HCT116 (cell line): ENCODE results near the gene CHST12. TPM values are rescaled to one million over a fixed set of nuclear protein-coding genes. Genes with fewer than 3 reads are reported as not detected.

ENCODE experiments used
- ATAC-seq: fragments of 200-7000 bp; cut with Tn5 transposase; 2 replicates; pipeline ENCODE4 v1.9.1; 2020; ENCODE audit warnings: mild to moderate bottlenecking, moderate library complexity
- Bru-seq: library from RNA; stranded (reverse); fragments of 400-500 nt; gene quantifications from one replicate; lab custom pipeline; 2021; lab: Mats Ljungman, UMichigan
- BruChase-seq, 2 experiments: library from RNA; stranded (reverse); fragments of 400-500 nt; gene quantifications; one replicate each; lab custom pipeline; 2021; lab: Mats Ljungman, UMichigan
- BruUV-seq: library from RNA; stranded (reverse); fragments of 400-500 nt; replicated peaks from 2 replicates; lab custom pipeline; 2021; lab: Mats Ljungman, UMichigan
- CTCF ChIA-PET: fragments of 300-600 bp; sonication (Branson Sonifier 250); formaldehyde crosslinking; loops from one replicate; lab custom pipeline; 2021; ENCODE audit warnings: antibody characterized with exemption; lab: Charles Lee
- POLR2A ChIA-PET: fragments of 300-600, 350-600 bp; sonication (Branson Sonifier 250); formaldehyde crosslinking; loops from one replicate; lab custom pipeline; 2021; ENCODE audit warnings: antibody characterized with exemption; lab: Charles Lee
- RAD21 ChIA-PET, 2 experiments: fragments of 300-600 bp; sonication (Branson Sonifier 250); formaldehyde crosslinking; loops; one replicate each; lab custom pipeline; 2023; ENCODE audit warnings: low total read pairs in 2 of 2; ENCODE audit not compliant: uncharacterized antibody in 2 of 2, unreplicated experiment in 2 of 2, low non-redundant PET in 1 of 2; lab: Charles Lee
- DNase-seq: peaks from one replicate; pipeline ENCODE4 v3.0.0-alpha.2; 2010; ENCODE audit warnings: low read depth, low spot score
- H2AFZ ChIP-seq: fragments of 200-600 bp; shearing (Covaris generic), sonication (generic); 2 replicates; pipeline ENCODE4 v1.6.1; 2017; ENCODE audit warnings: low read depth, mixed run types, mixed read lengths, antibody characterized with exemption, low read length; ENCODE audit not compliant: poor library complexity, severe bottlenecking
- H3K27ac ChIP-seq: 2 replicates; pipeline ENCODE4 v1.5.1; 2012; ENCODE audit warnings: low read depth, low read length
- H3K27me3 ChIP-seq: fragments of 200-600 bp; sonication (generic); 2 replicates; pipeline ENCODE4 v1.6.1; 2016; ENCODE audit warnings: mixed run types, low read length, mixed read lengths; ENCODE audit not compliant: insufficient read depth
- H3K36me3 ChIP-seq, 2 experiments: fragments of 200-500 bp in 1 of 2; fragments of 200-600 bp in 1 of 2; sonication (Bioruptor generic) in 1 of 2; sonication (generic) in 1 of 2; 2 replicates each; pipeline versions ENCODE4 v1.5.1 to v1.6.1; 2014 to 2016; ENCODE audit warnings: low read length in 2 of 2, inconsistent platforms in 1 of 2, mixed read lengths in 1 of 2, mixed run types in 1 of 2; ENCODE audit not compliant: insufficient read depth in 2 of 2, control insufficient read depth in 1 of 2
- H3K4me1 ChIP-seq, 2 experiments: fragments of 200-600 bp in 1 of 2; sonication (generic) in 1 of 2; 2 replicates each; pipeline versions ENCODE4 v1.5.1 to v1.6.1; 2012 to 2017; ENCODE audit warnings: low read length in 2 of 2, inconsistent platforms in 1 of 2, mild to moderate bottlenecking in 1 of 2, mixed read lengths in 1 of 2, mixed run types in 1 of 2, moderate library complexity in 1 of 2; ENCODE audit not compliant: insufficient read depth in 2 of 2, control insufficient read depth in 1 of 2
- H3K4me2 ChIP-seq: fragments of 200-600 bp; sonication (generic); 2 replicates; pipeline ENCODE4 v1.6.1; 2017; ENCODE audit warnings: mixed run types, low read length, mixed read lengths
- H3K4me3 ChIP-seq, 2 experiments: fragments of 200-600 bp in 1 of 2; sonication (generic) in 1 of 2; replicated peaks in 1 of 2; 2 replicates each; pipeline ENCODE4 v1.5.1; 2011 to 2016; ENCODE audit warnings: low read length in 2 of 2, control low read depth in 1 of 2, low read depth in 1 of 2, mild to moderate bottlenecking in 1 of 2, mixed read lengths in 1 of 2, mixed run types in 1 of 2
- H3K79me2 ChIP-seq: fragments of 200-600 bp; sonication (generic); 2 replicates; pipeline ENCODE4 v1.6.1; 2017; ENCODE audit warnings: mild to moderate bottlenecking, mixed run types, low read length, moderate library complexity, mixed read lengths; ENCODE audit not compliant: insufficient read depth
- H3K9ac ChIP-seq: fragments of 200-600 bp; sonication (generic); 2 replicates; pipeline ENCODE4 v1.6.1; 2016; ENCODE audit warnings: low read length, mixed read lengths
- H3K9me2 ChIP-seq: fragments of 200-600 bp; sonication (generic), shearing (Covaris generic); 2 replicates; pipeline ENCODE4 v1.6.1; 2017; ENCODE audit warnings: mixed run types, mild to moderate bottlenecking, moderate library complexity; ENCODE audit not compliant: insufficient read depth
- H3K9me3 ChIP-seq, 2 experiments: fragments of 200-500 bp in 1 of 2; fragments of 200-600 bp in 1 of 2; sonication (Bioruptor generic) in 1 of 2; sonication (generic) in 1 of 2; 2 replicates each; pipeline ENCODE4 v1.6.1; 2014 to 2017; ENCODE audit warnings: low read length in 2 of 2, mixed read lengths in 2 of 2, inconsistent platforms in 1 of 2, low read depth in 1 of 2, mild to moderate bottlenecking in 1 of 2, mixed run types in 1 of 2, moderate library complexity in 1 of 2; ENCODE audit not compliant: control insufficient read depth in 1 of 2, insufficient read depth in 1 of 2
- H4K20me1 ChIP-seq: fragments of 200-600 bp; sonication (generic), shearing (Covaris generic); 2 replicates; pipeline ENCODE4 v1.6.1; 2017; ENCODE audit warnings: mixed run types, mild to moderate bottlenecking, moderate library complexity; ENCODE audit not compliant: insufficient read depth
- CBX3 ChIP-seq: IDR thresholded peaks from 2 replicates; pipeline ENCODE4 v1.6.1; 2012; ENCODE audit warnings: low read depth
- EGR1 ChIP-seq: IDR thresholded peaks from 2 replicates; pipeline ENCODE4 v1.6.1; 2012; ENCODE audit warnings: low read depth
- JUND ChIP-seq: IDR thresholded peaks from 2 replicates; pipeline ENCODE4 v1.6.1; 2012
- POLR2AphosphoS5 ChIP-seq: IDR thresholded peaks from 2 replicates; pipeline ENCODE4 v1.6.1; 2011; ENCODE audit warnings: mild to moderate bottlenecking, low read depth, low read length, moderate library complexity
- SIN3A ChIP-seq: IDR thresholded peaks from 2 replicates; pipeline ENCODE4 v1.6.1; 2012; ENCODE audit warnings: low read depth
- SP1 ChIP-seq: IDR thresholded peaks from 2 replicates; pipeline ENCODE4 v1.6.1; 2012; ENCODE audit warnings: low read depth
- TCF7L2 ChIP-seq: IDR thresholded peaks from 2 replicates; pipeline ENCODE4 v1.7.0; 2011; ENCODE audit warnings: borderline replicate concordance, inconsistent platforms; ENCODE audit not compliant: insufficient read depth, insufficient read length; ENCODE audit errors: extremely low read depth
- intact Hi-C: fragments of 100-400 bp; cut with micrococcal nuclease; formaldehyde crosslinking; loops from 2 replicates; pipeline ENCODE4 v1.10.0; 2022
- long read RNA-seq: library from polyadenylated mRNA; unstranded; transcript quantifications from one replicate; pipeline ENCODE4 v2.0.0, GENCODE V29; 2021; ENCODE audit not compliant: unreplicated experiment
- polyA plus RNA-seq: library from polyadenylated mRNA; unstranded; fragments of >200 nt; gene quantifications from 2 replicates; pipeline ENCODE4 v1.2.1, GENCODE V29; 2012; ENCODE audit warnings: missing spikeins
- total RNA-seq: library from RNA; stranded (reverse); gene quantifications from one replicate; pipeline ENCODE4 v1.2.1, GENCODE V29; 2021; ENCODE audit not compliant: unreplicated experiment
- TF ChIP-seq, protein P1 (sequence below): IDR thresholded peaks from 2 replicates; pipeline ENCODE4 v1.6.1; 2011; ENCODE audit warnings: mild to moderate bottlenecking, low read length, moderate library complexity; ENCODE audit not compliant: insufficient replicate concordance; ENCODE audit errors: extremely low read depth
- TF ChIP-seq, protein P2 (sequence below): IDR thresholded peaks from 2 replicates; pipeline ENCODE4 v1.6.1; 2012

CHST12 gene
- total RNA-seq: 14.2 TPM
- 9.5 and 9.9 TPM in 2 replicates for polyA plus RNA-seq
- percentile 52 among the genes with signal in this experiment for Bru-seq, nascent RNA
- percentile 50 among the genes with signal in this experiment for BruChase-seq, experiment 1, labeled RNA remaining after a 6-hour chase
- percentile 55 among the genes with signal in this experiment for BruChase-seq, experiment 2, labeled RNA remaining after a 2-hour chase
- long read RNA-seq, full-length matches to known transcripts: 26 of 47 reads
- long read RNA-seq, partial matches to known transcripts: 8 of 47 reads
- long read RNA-seq, other reads (novel, unspliced or antisense): 13 of 47 reads

DNA sequence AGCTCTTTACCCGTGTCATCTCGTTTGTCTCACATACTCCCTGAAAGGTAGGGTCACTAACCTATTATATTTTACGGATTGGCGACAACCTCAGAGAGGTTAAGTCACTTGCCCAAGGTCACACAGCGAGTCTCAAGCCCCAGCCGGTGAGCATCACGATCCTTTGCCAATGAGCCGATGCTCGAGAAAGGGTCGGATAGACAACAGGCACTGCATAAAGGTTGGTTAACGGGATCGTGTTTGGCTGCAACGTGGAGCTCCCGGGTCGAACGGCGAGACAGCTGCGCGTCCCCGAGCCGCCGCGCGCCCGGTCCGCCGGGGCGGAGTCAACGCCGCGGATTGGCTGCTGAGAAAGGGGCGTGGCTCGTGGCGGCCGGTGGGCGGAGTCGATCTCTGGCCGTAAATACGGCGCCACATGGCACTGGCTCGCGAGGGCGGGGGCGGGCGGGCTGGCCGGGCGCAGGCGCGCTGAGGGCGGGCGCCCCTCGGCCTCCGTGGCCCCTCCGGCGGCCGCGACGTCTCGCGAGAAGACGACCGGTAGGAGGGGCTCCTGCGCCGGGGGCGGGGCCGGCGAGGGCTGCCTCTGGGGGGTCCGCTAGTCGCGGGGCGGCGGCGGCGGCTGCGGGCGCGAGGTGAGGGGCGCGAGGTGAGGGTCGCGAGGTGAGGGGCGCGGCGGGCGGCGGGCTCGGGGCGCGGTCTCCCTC lies at the start of gene CHST12:
CHST12 (plus strand) TSS at position 598 of the 704 bp plus-strand sequence. CDS start 29,029 bp downstream, outside the sequence.
- TF ChIP-seq, protein P1, sequence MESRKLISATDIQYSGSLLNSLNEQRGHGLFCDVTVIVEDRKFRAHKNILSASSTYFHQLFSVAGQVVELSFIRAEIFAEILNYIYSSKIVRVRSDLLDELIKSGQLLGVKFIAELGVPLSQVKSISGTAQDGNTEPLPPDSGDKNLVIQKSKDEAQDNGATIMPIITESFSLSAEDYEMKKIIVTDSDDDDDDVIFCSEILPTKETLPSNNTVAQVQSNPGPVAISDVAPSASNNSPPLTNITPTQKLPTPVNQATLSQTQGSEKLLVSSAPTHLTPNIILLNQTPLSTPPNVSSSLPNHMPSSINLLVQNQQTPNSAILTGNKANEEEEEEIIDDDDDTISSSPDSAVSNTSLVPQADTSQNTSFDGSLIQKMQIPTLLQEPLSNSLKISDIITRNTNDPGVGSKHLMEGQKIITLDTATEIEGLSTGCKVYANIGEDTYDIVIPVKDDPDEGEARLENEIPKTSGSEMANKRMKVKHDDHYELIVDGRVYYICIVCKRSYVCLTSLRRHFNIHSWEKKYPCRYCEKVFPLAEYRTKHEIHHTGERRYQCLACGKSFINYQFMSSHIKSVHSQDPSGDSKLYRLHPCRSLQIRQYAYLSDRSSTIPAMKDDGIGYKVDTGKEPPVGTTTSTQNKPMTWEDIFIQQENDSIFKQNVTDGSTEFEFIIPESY: peak; percentile 92
- peak; percentile 96 for TF ChIP-seq CBX3
- TF ChIP-seq TCF7L2: no peak
- peak; percentile 65 for TF ChIP-seq SP1
- no peak for TF ChIP-seq SIN3A
- TF ChIP-seq JUND: no peak
- TF ChIP-seq POLR2AphosphoS5: peak; percentile 74
- TF ChIP-seq, protein P2, sequence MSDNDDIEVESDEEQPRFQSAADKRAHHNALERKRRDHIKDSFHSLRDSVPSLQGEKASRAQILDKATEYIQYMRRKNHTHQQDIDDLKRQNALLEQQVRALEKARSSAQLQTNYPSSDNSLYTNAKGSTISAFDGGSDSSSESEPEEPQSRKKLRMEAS: peak; percentile 93
- peak; percentile 81 for TF ChIP-seq EGR1
- H2AFZ ChIP-seq: peak within 1 kb of the TSS; percentile 83
- H4K20me1 ChIP-seq: no peaks in the 10 kb centered on the region
- peak within 1 kb of the TSS; percentile 71 for H3K27ac ChIP-seq
- peaks cover 39 to 50% of the 10 kb centered on the region in 2 experiments for H3K4me1 ChIP-seq
- peak within 1 kb of the TSS; percentile 89 for H3K4me2 ChIP-seq
- ATAC-seq (peak; percentile 85), DNase-seq (peak; percentile 74)
- H3K9ac ChIP-seq: peak within 1 kb of the TSS; percentile 80
- no peaks in the 10 kb centered on the region for H3K79me2 ChIP-seq
- intact Hi-C loops: no loop called here
- no TSS peak for BruUV-seq
- H3K36me3 ChIP-seq: no peaks in the 10 kb centered on the region
- RAD21 ChIA-PET: interaction anchor here in 1 of 2 experiments (0.7 kb wide), 1 partner anchor 98 kb away, joined by 5 read pairs; no protein-coding TSS in a partner anchor
- peak within 1 kb of the TSS; percentile 77 to 85 for H3K4me3 ChIP-seq
- no peaks in the 10 kb centered on the region for H3K9me3 ChIP-seq
- CTCF ChIA-PET: no interaction called here
- no peaks in the 10 kb centered on the region for H3K9me2 ChIP-seq
- POLR2A ChIA-PET: interaction anchor here (1.0 kb wide), 1 partner anchor 14 kb away, joined by 3 read pairs; no protein-coding TSS in a partner anchor
- no peaks in the 10 kb centered on the region for H3K27me3 ChIP-seq
